ENCODE results near the gene SPACA7.

DNA sequence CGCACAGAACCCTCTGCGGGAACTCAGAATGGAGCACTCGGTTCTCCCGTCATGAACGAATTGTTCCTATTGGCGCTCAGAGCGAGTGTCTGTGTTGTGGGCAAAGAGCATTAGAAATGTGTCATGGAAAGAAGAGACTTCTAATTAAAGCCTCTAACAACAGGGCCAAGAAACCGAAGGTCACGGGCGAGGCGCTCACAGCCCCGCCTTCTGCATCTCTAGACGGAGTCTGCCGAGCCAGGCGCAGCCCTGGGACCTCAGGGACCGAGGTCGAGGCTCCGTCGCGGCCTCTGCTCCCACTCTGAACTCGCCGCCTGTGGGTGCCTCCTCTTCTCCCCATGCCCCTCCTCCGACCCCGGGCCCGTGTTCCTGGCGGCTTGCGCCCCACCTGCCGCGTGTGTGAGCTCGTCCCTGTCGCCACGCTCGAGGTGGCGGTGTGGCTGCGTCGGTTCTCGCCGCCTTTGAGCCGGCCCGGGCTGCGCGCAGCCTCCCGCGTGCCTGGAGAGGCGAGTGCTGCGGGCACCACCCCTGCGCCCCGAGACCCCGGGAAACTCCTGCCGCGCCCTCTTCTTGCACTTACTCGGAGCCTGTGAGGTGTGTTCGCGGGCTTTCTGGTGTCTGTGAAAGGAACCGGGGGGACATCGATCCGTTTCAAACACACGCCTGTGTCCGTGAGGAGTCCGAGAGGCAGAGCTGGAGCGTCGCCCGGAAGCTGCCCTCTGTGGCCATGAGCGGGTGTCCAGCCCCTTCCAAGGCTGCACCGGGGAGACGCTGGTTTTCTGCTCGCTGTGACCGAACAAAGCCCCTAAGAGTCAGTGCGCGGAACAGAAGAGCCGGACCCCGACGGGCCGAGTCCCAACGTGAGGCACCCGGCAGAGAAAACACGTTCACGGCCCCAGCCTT lies 45.4 kb upstream of the SPACA7 start:
- TF ChIP-seq, protein P1, sequence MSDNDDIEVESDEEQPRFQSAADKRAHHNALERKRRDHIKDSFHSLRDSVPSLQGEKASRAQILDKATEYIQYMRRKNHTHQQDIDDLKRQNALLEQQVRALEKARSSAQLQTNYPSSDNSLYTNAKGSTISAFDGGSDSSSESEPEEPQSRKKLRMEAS (IDR thresholded peaks at IDR 0.05), result no peak
- TF ChIP-seq, protein P2, sequence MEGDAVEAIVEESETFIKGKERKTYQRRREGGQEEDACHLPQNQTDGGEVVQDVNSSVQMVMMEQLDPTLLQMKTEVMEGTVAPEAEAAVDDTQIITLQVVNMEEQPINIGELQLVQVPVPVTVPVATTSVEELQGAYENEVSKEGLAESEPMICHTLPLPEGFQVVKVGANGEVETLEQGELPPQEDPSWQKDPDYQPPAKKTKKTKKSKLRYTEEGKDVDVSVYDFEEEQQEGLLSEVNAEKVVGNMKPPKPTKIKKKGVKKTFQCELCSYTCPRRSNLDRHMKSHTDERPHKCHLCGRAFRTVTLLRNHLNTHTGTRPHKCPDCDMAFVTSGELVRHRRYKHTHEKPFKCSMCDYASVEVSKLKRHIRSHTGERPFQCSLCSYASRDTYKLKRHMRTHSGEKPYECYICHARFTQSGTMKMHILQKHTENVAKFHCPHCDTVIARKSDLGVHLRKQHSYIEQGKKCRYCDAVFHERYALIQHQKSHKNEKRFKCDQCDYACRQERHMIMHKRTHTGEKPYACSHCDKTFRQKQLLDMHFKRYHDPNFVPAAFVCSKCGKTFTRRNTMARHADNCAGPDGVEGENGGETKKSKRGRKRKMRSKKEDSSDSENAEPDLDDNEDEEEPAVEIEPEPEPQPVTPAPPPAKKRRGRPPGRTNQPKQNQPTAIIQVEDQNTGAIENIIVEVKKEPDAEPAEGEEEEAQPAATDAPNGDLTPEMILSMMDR (IDR thresholded peaks at IDR 0.05 in 2 of 3, conservative IDR thresholded peaks at IDR 0.05 in 1 of 3; ENCODE audit: borderline replicate concordance in 1 of 3, insufficient read depth in 1 of 3, low read depth in 2 of 3, low read length in 2 of 3), result no peak
- no peak for TF ChIP-seq EZH2 (IDR thresholded peaks at IDR 0.05)
- TF ChIP-seq EGR1 (IDR thresholded peaks at IDR 0.05; ENCODE audit: low read depth), result no peak
- TF ChIP-seq EZH2phosphoT487 (IDR thresholded peaks at IDR 0.05; ENCODE audit: borderline replicate concordance), result no peak
- TF ChIP-seq, protein P3, sequence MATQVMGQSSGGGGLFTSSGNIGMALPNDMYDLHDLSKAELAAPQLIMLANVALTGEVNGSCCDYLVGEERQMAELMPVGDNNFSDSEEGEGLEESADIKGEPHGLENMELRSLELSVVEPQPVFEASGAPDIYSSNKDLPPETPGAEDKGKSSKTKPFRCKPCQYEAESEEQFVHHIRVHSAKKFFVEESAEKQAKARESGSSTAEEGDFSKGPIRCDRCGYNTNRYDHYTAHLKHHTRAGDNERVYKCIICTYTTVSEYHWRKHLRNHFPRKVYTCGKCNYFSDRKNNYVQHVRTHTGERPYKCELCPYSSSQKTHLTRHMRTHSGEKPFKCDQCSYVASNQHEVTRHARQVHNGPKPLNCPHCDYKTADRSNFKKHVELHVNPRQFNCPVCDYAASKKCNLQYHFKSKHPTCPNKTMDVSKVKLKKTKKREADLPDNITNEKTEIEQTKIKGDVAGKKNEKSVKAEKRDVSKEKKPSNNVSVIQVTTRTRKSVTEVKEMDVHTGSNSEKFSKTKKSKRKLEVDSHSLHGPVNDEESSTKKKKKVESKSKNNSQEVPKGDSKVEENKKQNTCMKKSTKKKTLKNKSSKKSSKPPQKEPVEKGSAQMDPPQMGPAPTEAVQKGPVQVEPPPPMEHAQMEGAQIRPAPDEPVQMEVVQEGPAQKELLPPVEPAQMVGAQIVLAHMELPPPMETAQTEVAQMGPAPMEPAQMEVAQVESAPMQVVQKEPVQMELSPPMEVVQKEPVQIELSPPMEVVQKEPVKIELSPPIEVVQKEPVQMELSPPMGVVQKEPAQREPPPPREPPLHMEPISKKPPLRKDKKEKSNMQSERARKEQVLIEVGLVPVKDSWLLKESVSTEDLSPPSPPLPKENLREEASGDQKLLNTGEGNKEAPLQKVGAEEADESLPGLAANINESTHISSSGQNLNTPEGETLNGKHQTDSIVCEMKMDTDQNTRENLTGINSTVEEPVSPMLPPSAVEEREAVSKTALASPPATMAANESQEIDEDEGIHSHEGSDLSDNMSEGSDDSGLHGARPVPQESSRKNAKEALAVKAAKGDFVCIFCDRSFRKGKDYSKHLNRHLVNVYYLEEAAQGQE (IDR thresholded peaks at IDR 0.05; ENCODE audit: low read depth), result no peak
- TF ChIP-seq JUND (IDR thresholded peaks at IDR 0.05), result no peak
- TF ChIP-seq, protein P4, sequence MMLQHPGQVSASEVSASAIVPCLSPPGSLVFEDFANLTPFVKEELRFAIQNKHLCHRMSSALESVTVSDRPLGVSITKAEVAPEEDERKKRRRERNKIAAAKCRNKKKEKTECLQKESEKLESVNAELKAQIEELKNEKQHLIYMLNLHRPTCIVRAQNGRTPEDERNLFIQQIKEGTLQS (IDR thresholded peaks at IDR 0.05), result no peak
- TF ChIP-seq YY1 (IDR thresholded peaks at IDR 0.05; ENCODE audit: extremely low read depth, insufficient replicate concordance, low read depth, low read length), result no peak
- TF ChIP-seq FOSL1 (IDR thresholded peaks at IDR 0.05; ENCODE audit: low read depth), result no peak
- TF ChIP-seq POLR2A (IDR thresholded peaks at IDR 0.05; ENCODE audit: borderline replicate concordance, extremely low read depth, insufficient read depth, insufficient read length), result no peak
- no peak for TF ChIP-seq POLR2AphosphoS5 (IDR thresholded peaks at IDR 0.05; ENCODE audit: low read depth, low read length)
- TF ChIP-seq ZFX (IDR thresholded peaks at IDR 0.05), result no peak
- no peak for TF ChIP-seq RAD21 (IDR thresholded peaks at IDR 0.05; ENCODE audit: low read depth)

Measured in HCT116 (cell line).